IMR-90 (cell line): ENCODE results near the gene CFAP90. TPM values are rescaled to one million over a fixed set of nuclear protein-coding genes. Genes with fewer than 3 reads are reported as not detected.

ENCODE experiments used
- ATAC-seq: fragments of 200-7000 bp; cut with Tn5 transposase; 2 replicates; pipeline ENCODE4 v1.9.1; 2020; ENCODE audit warnings: low read depth, mild to moderate bottlenecking, moderate library complexity
- BruUV-seq: library from RNA; stranded (reverse); fragments of 400-500 nt; replicated peaks from 2 replicates; lab custom pipeline; 2021; lab: Mats Ljungman, UMichigan
- CTCF ChIA-PET: fragments of 300-600 bp; formaldehyde crosslinking; extraction: SDS; loops from one replicate; lab custom pipeline; 2021; ENCODE audit warnings: antibody characterized with exemption; lab: Yijun Ruan, JAX
- POLR2A ChIA-PET: fragments of 300-600 bp; sonication (Branson Sonifier 250); formaldehyde crosslinking; loops from one replicate; lab custom pipeline; 2022; ENCODE audit warnings: antibody characterized with exemption; ENCODE audit not compliant: unreplicated experiment; lab: Charles Lee
- DNase-seq: peaks from one replicate; pipeline ENCODE4 v3.0.0; 2013
- H2AFZ ChIP-seq: replicated peaks from 2 replicates; pipeline ENCODE3; 2013; ENCODE audit warnings: low read length, mild to moderate bottlenecking; ENCODE audit not compliant: poor library complexity
- H2AK5ac ChIP-seq: 2 replicates; pipeline ENCODE4 v1.6.1; 2013; ENCODE audit warnings: low read depth, low read length, inconsistent platforms
- H2AK9ac ChIP-seq: replicated peaks from 2 replicates; pipeline ENCODE3; 2013; ENCODE audit warnings: mild to moderate bottlenecking, low read depth, low read length, moderate library complexity; ENCODE audit not compliant: poor library complexity
- H2BK120ac ChIP-seq: 2 replicates; pipeline ENCODE4 v1.6.1; 2013; ENCODE audit warnings: low read depth, low read length, inconsistent platforms
- H2BK15ac ChIP-seq: 3 replicates; pipeline ENCODE4 v1.6.1; 2013; ENCODE audit warnings: low read depth, low read length, inconsistent platforms
- H2BK20ac ChIP-seq: 2 replicates; pipeline ENCODE4 v1.6.1; 2013; ENCODE audit warnings: low read depth, mild to moderate bottlenecking, inconsistent platforms, low read length, moderate library complexity
- H2BK5ac ChIP-seq: 2 replicates; pipeline ENCODE4 v1.6.1; 2013; ENCODE audit warnings: mild to moderate bottlenecking, low read depth, low read length, inconsistent platforms; ENCODE audit not compliant: poor library complexity, severe bottlenecking
- H3K14ac ChIP-seq: replicated peaks from 2 replicates; pipeline ENCODE4 v1.6.1; 2013; ENCODE audit warnings: low read depth, low read length, inconsistent platforms
- H3K18ac ChIP-seq: 2 replicates; pipeline ENCODE4 v1.6.1; 2013; ENCODE audit warnings: low read depth, low read length, control low read depth
- H3K23ac ChIP-seq: 2 replicates; pipeline ENCODE4 v1.6.1; 2013; ENCODE audit warnings: low read depth, low read length, inconsistent platforms
- H3K27ac ChIP-seq: 2 replicates; pipeline ENCODE4 v1.5.1; 2013; ENCODE audit warnings: mild to moderate bottlenecking, control low read depth, low read length; ENCODE audit not compliant: insufficient read depth
- H3K27me3 ChIP-seq: 2 replicates; pipeline ENCODE4 v1.6.1; 2013; ENCODE audit warnings: low read length; ENCODE audit not compliant: control insufficient read depth, insufficient read depth
- H3K36me3 ChIP-seq: 2 replicates; pipeline ENCODE4 v1.6.1; 2013; ENCODE audit warnings: low read length, mixed read lengths; ENCODE audit not compliant: control insufficient read depth, insufficient read depth
- H3K4ac ChIP-seq: 2 replicates; pipeline ENCODE4 v1.6.1; 2013; ENCODE audit warnings: low read depth, low read length, inconsistent platforms
- H3K4me1 ChIP-seq: 2 replicates; pipeline ENCODE4 v1.6.1; 2013; ENCODE audit warnings: low read length, mixed read lengths; ENCODE audit not compliant: control insufficient read depth, insufficient read depth
- H3K4me2 ChIP-seq: 2 replicates; pipeline ENCODE4 v1.6.1; 2013; ENCODE audit warnings: low read depth, mild to moderate bottlenecking, control low read depth, low read length, moderate library complexity
- H3K4me3 ChIP-seq: 2 replicates; pipeline ENCODE4 v1.5.1; 2013; ENCODE audit warnings: low read depth, mild to moderate bottlenecking, control low read depth, low read length, moderate library complexity; ENCODE audit not compliant: insufficient read depth
- H3K56ac ChIP-seq: 2 replicates; pipeline ENCODE4 v1.6.1; 2013; ENCODE audit warnings: low read length, inconsistent platforms; ENCODE audit not compliant: insufficient read depth; ENCODE audit errors: extremely low read depth
- H3K79me1 ChIP-seq, 2 experiments: 2 replicates each; pipeline ENCODE4 v1.6.1; 2013; ENCODE audit warnings: low read length in 2 of 2, inconsistent platforms in 1 of 2, low read depth in 1 of 2
- H3K9ac ChIP-seq: 2 replicates; pipeline ENCODE4 v1.6.1; 2013; ENCODE audit warnings: low read depth, low read length, control low read depth
- H3K9me1 ChIP-seq: 2 replicates; pipeline ENCODE4 v1.6.1; 2013; ENCODE audit warnings: low read length, inconsistent platforms; ENCODE audit not compliant: insufficient read depth
- H3K9me3 ChIP-seq: 2 replicates; pipeline ENCODE4 v1.6.1; 2013; ENCODE audit warnings: low read length; ENCODE audit not compliant: control insufficient read depth, insufficient read depth
- H4K20me1 ChIP-seq: 2 replicates; pipeline ENCODE4 v1.6.1; 2013; ENCODE audit warnings: low read length, inconsistent platforms; ENCODE audit not compliant: insufficient read depth
- H4K5ac ChIP-seq: 2 replicates; pipeline ENCODE4 v1.6.1; 2013; ENCODE audit warnings: mild to moderate bottlenecking, low read depth, low read length, control low read depth
- H4K8ac ChIP-seq, 2 experiments: 2 replicates each; pipeline ENCODE4 v1.6.1; 2013; ENCODE audit warnings: low read depth in 2 of 2, low read length in 2 of 2, control low read depth in 1 of 2, inconsistent platforms in 1 of 2
- H4K91ac ChIP-seq: 2 replicates; pipeline ENCODE4 v1.6.1; 2013; ENCODE audit warnings: low read depth, low read length, inconsistent platforms; ENCODE audit not compliant: insufficient read depth
- BHLHE40 ChIP-seq: fragments of 150-350 bp; IDR thresholded peaks from 2 replicates; pipeline ENCODE4 v1.6.1; 2016; ENCODE audit warnings: mild to moderate bottlenecking, low read depth, low read length
- MAFK ChIP-seq: IDR thresholded peaks from 2 replicates; pipeline ENCODE4 v1.6.1; 2012; ENCODE audit warnings: low read depth, low read length, improper control_type of control experiment
- MAZ ChIP-seq: IDR thresholded peaks from 2 replicates; pipeline ENCODE4 v1.6.1; 2012; ENCODE audit warnings: low read depth, mild to moderate bottlenecking, low read length, improper control_type of control experiment, moderate library complexity, borderline replicate concordance
- MXI1 ChIP-seq: IDR thresholded peaks from 2 replicates; pipeline ENCODE4 v1.6.1; 2012; ENCODE audit warnings: low read depth, mild to moderate bottlenecking, low read length, moderate library complexity, borderline replicate concordance
- NFE2L2 ChIP-seq: fragments of 150-350 bp; IDR thresholded peaks from 2 replicates; pipeline ENCODE4 v1.6.1; 2016; ENCODE audit warnings: low read depth, mild to moderate bottlenecking, low read length
- POLR2A ChIP-seq: IDR thresholded peaks from 2 replicates; pipeline ENCODE4 v1.6.1; 2012; ENCODE audit warnings: mild to moderate bottlenecking, low read depth, low read length
- RAD21 ChIP-seq: IDR thresholded peaks from 2 replicates; pipeline ENCODE4 v1.6.1; 2012; ENCODE audit warnings: low read length, improper control_type of control experiment
- RCOR1 ChIP-seq: IDR thresholded peaks from 2 replicates; pipeline ENCODE4 v1.6.1; 2012; ENCODE audit warnings: mild to moderate bottlenecking, low read length, improper control_type of control experiment; ENCODE audit not compliant: insufficient replicate concordance
- RFX5 ChIP-seq: IDR thresholded peaks from 2 replicates; pipeline ENCODE4 v1.8.0; 2012; ENCODE audit warnings: low read depth, mild to moderate bottlenecking, low read length, moderate library complexity
- SMC3 ChIP-seq: fragments of 150-350 bp; IDR thresholded peaks from 2 replicates; pipeline ENCODE4 v1.6.1; 2016; ENCODE audit warnings: low read depth, mild to moderate bottlenecking, antibody characterized with exemption, low read length, moderate library complexity
- WGBS, 2 experiments: methylation state at CpG; one replicate each; pipeline versions ENCODE4 v1.1.5 to v1.1.7; 2013; ENCODE audit warnings: missing lambda C conversion rate in 2 of 2; ENCODE audit not compliant: insufficient read length in 1 of 2; ENCODE audit errors: extremely low coverage in 2 of 2; 5-methylcytosine and 5-hydroxymethylcytosine counted together
- dilution Hi-C: fragments of 300-500 bp; cut with HindIII; formaldehyde crosslinking; loops from one replicate; pipeline ENCODE4 v1.14.3; 2018; ENCODE audit warnings: low sequenced_read_pairs; ENCODE audit not compliant: unreplicated experiment
- in situ Hi-C: fragments of 300-500 bp; cut with MboI; formaldehyde crosslinking; loops from 3 replicates; pipeline ENCODE4 v1.14.3; 2019; ENCODE audit warnings: low sequenced_read_pairs, inconsistent platforms, mixed read lengths
- intact Hi-C: fragments of 100-400 bp; cut with micrococcal nuclease; formaldehyde crosslinking; loops from 2 replicates; pipeline ENCODE4 v1.10.0; 2022
- polyA plus RNA-seq, 3 experiments: library from polyadenylated mRNA; depleted of rRNA; stranded (reverse); fragments of >200 nt; gene quantifications; 2 replicates each; pipeline ENCODE4 v1.2.3, GENCODE V29; 2012; ENCODE audit warnings: low replicate concordance in 1 of 3
- total RNA-seq: library from RNA; depleted of rRNA; stranded (reverse); fragments of >200 nt; gene quantifications from 2 replicates; pipeline ENCODE4 v1.2.3, GENCODE V29; 2012
- TF ChIP-seq, protein P1 (sequence below): fragments of 150-350 bp; IDR thresholded peaks from 2 replicates; pipeline ENCODE4 v1.6.1; 2016; ENCODE audit warnings: low read depth, mild to moderate bottlenecking, low read length, moderate library complexity, borderline replicate concordance
- TF ChIP-seq, protein P2 (sequence below): fragments of 150-350 bp; IDR thresholded peaks from 2 replicates; pipeline ENCODE4 v1.6.1; 2017; ENCODE audit warnings: mild to moderate bottlenecking, antibody characterized with exemption, low read length, low read depth

Gene CFAP90
- total and polyA plus RNA-seq, 2 of the 4 experiments (the other 2 are of a cell fraction): 0.09 TPM; not detected in 1

DNA sequence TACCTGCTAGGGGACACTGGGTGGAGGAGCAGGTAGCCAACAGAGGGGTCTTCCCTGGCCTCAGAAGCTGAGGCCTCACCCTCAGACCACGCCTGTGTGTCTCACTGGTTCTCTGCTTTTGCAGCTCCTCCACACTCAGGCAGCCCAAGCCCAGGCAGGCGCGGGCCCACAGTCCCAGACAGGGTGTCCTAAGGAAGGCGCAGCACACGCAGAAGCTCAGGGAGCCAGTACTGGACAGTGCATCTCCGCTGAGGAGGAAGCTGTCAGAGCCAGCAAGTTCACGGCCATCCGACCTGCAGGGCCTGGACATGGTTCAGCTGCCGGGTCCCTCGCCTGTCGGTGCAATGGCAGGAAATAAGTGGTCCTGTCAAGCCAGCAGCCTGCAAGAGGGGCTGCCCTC is 25.3 kb downstream of the CFAP90 start:
- Histone ChIP-seq H4K8ac (no peak overlapping the region), H4K91ac (no peak overlapping the region), H2BK15ac (no peak overlapping the region), H3K4me3 (no peak overlapping the region), H4K20me1 (no peaks in the 10 kb centered on the region), H2BK20ac (no peak overlapping the region), H3K79me1 (no peaks in the 10 kb centered on the region), H3K9me1 (no peaks in the 10 kb centered on the region), H2BK120ac (no peak overlapping the region), H3K9me3 (no peaks in the 10 kb centered on the region), H3K36me3 (no peaks in the 10 kb centered on the region), H2AFZ (no peak overlapping the region), H2BK5ac (no peak overlapping the region), H2AK9ac (no peak overlapping the region), H3K4me2 (no peak overlapping the region), H3K56ac (no peak overlapping the region), H3K27ac (no peak overlapping the region), H4K5ac (no peak overlapping the region), H3K9ac (no peak overlapping the region), H3K27me3 (peaks cover 4% of the 10 kb centered on the region), H3K23ac (no peak overlapping the region), H3K4me1 (no peaks in the 10 kb centered on the region), H3K4ac (no peak overlapping the region), H2AK5ac (no peak overlapping the region), H3K14ac (no peak overlapping the region), H3K18ac (no peak overlapping the region)
- ChIA-PET POLR2A (no interaction called here), CTCF (no interaction called here)
- no TSS peak for BruUV-seq
- in situ Hi-C loops (no loop called here), dilution Hi-C loops (no loop called here), intact Hi-C loops (no loop called here)
- DNase-seq: no peak
- TF ChIP-seq BHLHE40 (no peak), MXI1 (no peak), NFE2L2 (no peak), SMC3 (no peak), RAD21 (no peak), RCOR1 (no peak), POLR2A (no peak), RFX5 (no peak), MAFK (no peak), MAZ (no peak)
- TF ChIP-seq, protein P1, sequence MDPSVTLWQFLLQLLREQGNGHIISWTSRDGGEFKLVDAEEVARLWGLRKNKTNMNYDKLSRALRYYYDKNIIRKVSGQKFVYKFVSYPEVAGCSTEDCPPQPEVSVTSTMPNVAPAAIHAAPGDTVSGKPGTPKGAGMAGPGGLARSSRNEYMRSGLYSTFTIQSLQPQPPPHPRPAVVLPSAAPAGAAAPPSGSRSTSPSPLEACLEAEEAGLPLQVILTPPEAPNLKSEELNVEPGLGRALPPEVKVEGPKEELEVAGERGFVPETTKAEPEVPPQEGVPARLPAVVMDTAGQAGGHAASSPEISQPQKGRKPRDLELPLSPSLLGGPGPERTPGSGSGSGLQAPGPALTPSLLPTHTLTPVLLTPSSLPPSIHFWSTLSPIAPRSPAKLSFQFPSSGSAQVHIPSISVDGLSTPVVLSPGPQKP: no peak
- TF ChIP-seq, protein P2, sequence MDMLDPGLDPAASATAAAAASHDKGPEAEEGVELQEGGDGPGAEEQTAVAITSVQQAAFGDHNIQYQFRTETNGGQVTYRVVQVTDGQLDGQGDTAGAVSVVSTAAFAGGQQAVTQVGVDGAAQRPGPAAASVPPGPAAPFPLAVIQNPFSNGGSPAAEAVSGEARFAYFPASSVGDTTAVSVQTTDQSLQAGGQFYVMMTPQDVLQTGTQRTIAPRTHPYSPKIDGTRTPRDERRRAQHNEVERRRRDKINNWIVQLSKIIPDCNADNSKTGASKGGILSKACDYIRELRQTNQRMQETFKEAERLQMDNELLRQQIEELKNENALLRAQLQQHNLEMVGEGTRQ: no peak
- 45% methylated on average over 8 of the region's 11 CpGs; no CpG with 5 or more reads in 1 of the 2 experiments for WGBS, 2 experiments
- ATAC-seq: no peak
